HG03565 (cell line): ENCODE measurements around the gene GOSR2.
"Not testable (repeated sequence)": the region's sequence is repeated elsewhere in the genome, so short reads cannot be mapped to it uniquely, and the experiment has no call there.

ENCODE experiments used
- ATAC-seq: cut with Tn5 transposase; IDR thresholded peaks from one replicate; pipeline ENCODE4 v1.9.1; 2021; ENCODE audit warnings: mild to moderate bottlenecking, moderate library complexity; ENCODE audit not compliant: unreplicated experiment

The GOSR2 gene

GRCh38 chr17:46984892-46985291 is 61.9 kb downstream of the GOSR2 start:
- ATAC-seq, result no peak

- ATAC-seq, result no peak
Measured at GRCh38 chr17:46986366-46986765, 63.4 kb downstream of the GOSR2 start.

- ATAC-seq, result not testable (repeated sequence)
Measured at GRCh38 chr17:46987927-46988326, 65.0 kb downstream of the GOSR2 start.

- no peak for ATAC-seq
Measured at GRCh38 chr17:46989637-46990431, 66.9 kb downstream of the GOSR2 start.

GRCh38 chr17:46991617-46992016 is 68.7 kb downstream of the GOSR2 start:
- no peak for ATAC-seq
